Measurements from ENCODE around the gene CTU2. TPM values are rescaled to one million over a fixed set of nuclear protein-coding genes. Genes with fewer than 3 reads are reported as not detected.

CTU2 gene
- total and polyA plus RNA-seq, 10 of the 15 experiments (the other 5 are each of a cell fraction or from before 2014, with no cell fraction given) = 0.32 to 44.5 (median 18.2) TPM

GRCh38 chr16:88714420-88715302 lies 8.4 kb downstream of the CTU2 start:
- Histone ChIP-seq H3K9ac (ENCODE audit: control insufficient read depth, insufficient read depth, low read length) (no peak overlapping the region), H3K27me3 (replicated peaks in 1 of 2; ENCODE audit: control insufficient read depth in 2 of 2, insufficient read depth in 2 of 2, low read length in 1 of 2) (no peaks in the 10 kb centered on the region), H3K36me3 (ENCODE audit: control insufficient read depth in 2 of 2, insufficient read depth in 2 of 2, low read length in 1 of 2) (peaks cover 13 to 39% of the 10 kb centered on the region in 2 experiments), H2AFZ (ENCODE audit: control insufficient read depth, low read depth, low read length) (no peak overlapping the region), H3K27ac (ENCODE audit: control insufficient read depth, insufficient read depth) (no peak overlapping the region), H4K20me1 (ENCODE audit: control insufficient read depth, insufficient read depth) (no peaks in the 10 kb centered on the region), H3K79me2 (ENCODE audit: control insufficient read depth, insufficient read depth, low read length) (no peaks in the 10 kb centered on the region), H3K9me3 (replicated peaks; ENCODE audit: control insufficient read depth, insufficient read depth, low read length) (no peaks in the 10 kb centered on the region), H3K4me1 (ENCODE audit: control insufficient read depth, insufficient read depth, low read length) (no peaks in the 10 kb centered on the region), H3K4me3 (no peak overlapping the region), H3K4me2 (ENCODE audit: control insufficient read depth, insufficient read depth) (no peak overlapping the region)
- TF ChIP-seq SMARCA5 (IDR thresholded peaks at IDR 0.05) = no peak
- TF ChIP-seq EP300 (IDR thresholded peaks at IDR 0.05; ENCODE audit: borderline replicate concordance in 1 of 2, control insufficient read depth in 1 of 2, low read depth in 2 of 2, low read length in 2 of 2) = no peak
- TF ChIP-seq RUNX3 (IDR thresholded peaks at IDR 0.05; ENCODE audit: low read length) = no peak
- TF ChIP-seq ZNF207 (IDR thresholded peaks at IDR 0.05; ENCODE audit: borderline replicate concordance) = no peak
- TF ChIP-seq ZNF217 (IDR thresholded peaks at IDR 0.05) = no peak
- no peak for TF ChIP-seq NR2C2 (IDR thresholded peaks at IDR 0.05; ENCODE audit: borderline replicate concordance, control insufficient read depth, insufficient read length, low read depth)
- no peak for TF ChIP-seq CHD2 (IDR thresholded peaks at IDR 0.05; ENCODE audit: borderline replicate concordance, low read depth, low read length)
- TF ChIP-seq TBL1XR1 (IDR thresholded peaks at IDR 0.05; ENCODE audit: low read depth, low read length) = no peak
- no peak for TF ChIP-seq DPF2 (IDR thresholded peaks at IDR 0.05)
- TF ChIP-seq SP1 (IDR thresholded peaks at IDR 0.05; ENCODE audit: low read depth, low read length) = no peak
- no peak for TF ChIP-seq PAX5 (IDR thresholded peaks at IDR 0.05; ENCODE audit: borderline replicate concordance, low read depth, low read length)
- no peak for TF ChIP-seq E2F8 (IDR thresholded peaks at IDR 0.05; ENCODE audit: low read depth, partially characterized antibody)
- no peak for TF ChIP-seq HDAC2 (IDR thresholded peaks at IDR 0.05)
- TF ChIP-seq, protein P1, sequence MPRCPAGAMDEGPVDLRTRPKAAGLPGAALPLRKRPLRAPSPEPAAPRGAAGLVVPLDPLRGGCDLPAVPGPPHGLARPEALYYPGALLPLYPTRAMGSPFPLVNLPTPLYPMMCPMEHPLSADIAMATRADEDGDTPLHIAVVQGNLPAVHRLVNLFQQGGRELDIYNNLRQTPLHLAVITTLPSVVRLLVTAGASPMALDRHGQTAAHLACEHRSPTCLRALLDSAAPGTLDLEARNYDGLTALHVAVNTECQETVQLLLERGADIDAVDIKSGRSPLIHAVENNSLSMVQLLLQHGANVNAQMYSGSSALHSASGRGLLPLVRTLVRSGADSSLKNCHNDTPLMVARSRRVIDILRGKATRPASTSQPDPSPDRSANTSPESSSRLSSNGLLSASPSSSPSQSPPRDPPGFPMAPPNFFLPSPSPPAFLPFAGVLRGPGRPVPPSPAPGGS (IDR thresholded peaks at IDR 0.05; ENCODE audit: borderline replicate concordance, insufficient read depth, low read depth, low read length, poor library complexity, severe bottlenecking) = no peak
- no peak for TF ChIP-seq PBX3 (IDR thresholded peaks at IDR 0.05; ENCODE audit: insufficient replicate concordance, low read depth, low read length)
- TF ChIP-seq IKZF1 (conservative IDR thresholded peaks at IDR 0.05) = no peak
- TF ChIP-seq GABPA (IDR thresholded peaks at IDR 0.05; ENCODE audit: low read depth) = no peak
- TF ChIP-seq EED (IDR thresholded peaks at IDR 0.05; ENCODE audit: low read depth) = no peak
- SMC1A ChIA-PET (ENCODE audit: uncharacterized antibody, unreplicated experiment) = no interaction called here
- CTCF ChIA-PET = no interaction called here
- 95% methylated on average over 27 of the region's 42 CpGs for WGBS (ENCODE audit: insufficient coverage, insufficient replicate concordance, low lambda C conversion rate, missing lambda C conversion rate)
- DNase-seq (ENCODE audit: low read depth, low spot score) = no peak
- intact Hi-C loops (cut with micrococcal nuclease; ENCODE audit: unreplicated experiment) = no loop called here
- no peak for FAIRE-seq
- no peak for ATAC-seq
- in situ Hi-C loops (cut with MboI) = no loop called here
- BruUV-seq (replicated peaks) = no TSS peak
- RAD21 ChIA-PET (ENCODE audit: unreplicated experiment) = no interaction called here
- POLR2A ChIA-PET = interaction anchor here (0.7 kb wide), 1 partner anchor 8 kb away, joined by 3 read pairs; no protein-coding TSS in a partner anchor

Data from GM12878 (cell line).